Measurements from ENCODE around the gene BACH1.

The BACH1 gene

DNA sequence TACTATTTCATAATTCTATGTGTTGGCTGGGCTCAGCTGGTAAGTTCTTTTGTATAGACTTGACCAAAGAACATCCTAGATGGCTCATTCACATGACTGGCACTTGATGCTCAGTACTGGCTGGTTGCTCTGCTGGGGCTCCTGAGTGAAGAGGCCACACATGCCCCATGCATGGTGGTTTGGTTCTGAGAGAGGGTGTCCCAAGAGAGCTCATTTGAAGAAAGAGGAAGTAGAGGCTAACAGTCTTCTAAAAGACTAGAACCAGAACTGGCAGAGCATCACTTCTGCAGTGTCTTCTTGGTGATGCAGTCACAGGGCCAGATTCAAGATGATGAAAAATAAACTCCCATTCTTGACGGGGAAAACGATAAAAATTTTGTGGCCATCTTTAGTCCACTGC lies 5.2 kb upstream of the BACH1 start:
- DNase-seq (ENCODE audit: low spot score), result no peak

DNA sequence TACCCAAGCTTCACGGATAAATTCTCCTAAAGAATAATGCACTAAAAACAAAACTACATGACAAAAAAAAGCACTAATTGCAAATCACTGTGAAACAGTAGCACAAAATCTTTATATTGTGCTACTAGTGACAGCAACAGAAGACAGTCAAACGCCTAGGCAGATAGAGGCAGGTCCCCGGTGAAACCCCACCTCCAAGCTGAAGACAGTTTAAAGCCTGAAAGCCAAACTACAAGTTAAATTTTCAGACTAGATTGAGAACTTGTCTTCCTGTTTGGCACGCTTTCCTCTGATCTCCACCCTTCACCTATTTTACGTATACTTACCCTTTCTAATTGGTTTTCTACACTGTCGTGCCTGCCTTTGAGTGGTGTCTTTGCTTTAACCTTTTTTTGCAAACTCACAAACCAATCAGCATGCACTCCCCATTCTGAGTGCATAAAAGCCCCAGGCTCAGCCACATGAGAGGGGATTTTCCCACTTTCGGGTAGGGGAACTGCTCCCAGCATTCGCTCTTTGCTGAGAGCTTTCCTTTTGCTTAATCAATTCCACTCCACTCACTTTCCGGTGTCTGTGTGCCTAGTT lies 3.6 kb upstream of the BACH1 start:
- DNase-seq (ENCODE audit: low spot score), result no peak

DNA sequence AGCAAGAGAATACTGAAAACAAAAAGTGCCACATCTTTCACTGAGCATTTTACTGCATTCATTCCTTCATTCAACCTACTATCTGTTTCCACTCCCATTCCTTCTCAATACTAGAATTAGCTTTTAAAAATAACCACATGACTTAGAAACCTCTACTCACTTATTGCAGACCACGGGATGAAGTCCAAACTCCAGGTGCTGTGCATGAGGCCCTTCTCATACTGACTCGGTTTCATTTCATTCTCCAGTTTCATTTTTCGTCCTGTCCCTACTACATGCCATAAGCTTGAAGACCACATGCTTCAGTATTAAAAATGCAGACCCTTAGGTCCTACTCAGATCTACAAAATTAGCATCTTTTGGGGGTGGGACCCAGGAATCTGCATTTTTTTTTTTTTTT lies 2.3 kb upstream of the BACH1 start:
- DNase-seq (ENCODE audit: low spot score), result no peak

DNA sequence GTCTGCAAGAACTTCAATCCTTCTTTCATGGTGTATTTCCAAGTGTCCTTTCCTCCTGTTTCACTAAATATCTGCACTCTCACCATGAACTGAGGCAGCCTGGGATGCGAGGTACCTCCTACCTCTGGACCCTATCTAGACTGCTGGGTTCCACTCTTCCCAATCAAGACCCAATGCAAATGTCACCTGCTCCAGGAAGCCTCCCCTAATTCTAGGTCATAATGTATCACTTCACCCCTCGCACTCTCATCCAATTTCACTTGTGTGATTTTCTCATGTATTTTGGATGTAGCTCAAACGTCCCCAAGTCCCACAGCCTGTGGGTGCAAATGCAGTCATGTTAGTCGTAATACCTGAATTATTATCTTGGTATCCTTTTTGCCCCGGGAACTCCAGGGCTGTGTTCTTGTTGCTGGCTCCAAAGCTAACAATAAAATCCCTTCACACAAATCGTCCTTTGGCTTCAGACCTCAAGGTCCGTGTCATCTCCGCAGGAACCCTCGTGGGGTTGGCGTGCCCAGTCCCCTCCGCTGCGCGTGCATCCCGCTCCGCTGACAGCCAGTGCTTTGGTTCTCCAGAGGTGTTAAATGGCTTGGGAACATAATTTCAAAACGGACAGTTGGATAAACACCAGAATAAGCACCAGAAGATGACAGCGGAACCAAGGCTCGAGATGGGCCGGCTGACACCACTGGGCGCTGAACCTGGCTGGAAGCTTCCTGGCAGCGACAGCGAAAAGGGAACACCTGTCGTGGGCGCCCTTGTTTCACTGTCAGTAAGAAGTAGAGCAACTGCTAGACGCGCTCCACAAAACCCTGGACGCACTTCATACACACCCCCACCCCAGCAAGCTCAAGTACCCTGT lies 1.0 kb upstream of the BACH1 start:
- no peak for DNase-seq (ENCODE audit: low spot score)

DNA sequence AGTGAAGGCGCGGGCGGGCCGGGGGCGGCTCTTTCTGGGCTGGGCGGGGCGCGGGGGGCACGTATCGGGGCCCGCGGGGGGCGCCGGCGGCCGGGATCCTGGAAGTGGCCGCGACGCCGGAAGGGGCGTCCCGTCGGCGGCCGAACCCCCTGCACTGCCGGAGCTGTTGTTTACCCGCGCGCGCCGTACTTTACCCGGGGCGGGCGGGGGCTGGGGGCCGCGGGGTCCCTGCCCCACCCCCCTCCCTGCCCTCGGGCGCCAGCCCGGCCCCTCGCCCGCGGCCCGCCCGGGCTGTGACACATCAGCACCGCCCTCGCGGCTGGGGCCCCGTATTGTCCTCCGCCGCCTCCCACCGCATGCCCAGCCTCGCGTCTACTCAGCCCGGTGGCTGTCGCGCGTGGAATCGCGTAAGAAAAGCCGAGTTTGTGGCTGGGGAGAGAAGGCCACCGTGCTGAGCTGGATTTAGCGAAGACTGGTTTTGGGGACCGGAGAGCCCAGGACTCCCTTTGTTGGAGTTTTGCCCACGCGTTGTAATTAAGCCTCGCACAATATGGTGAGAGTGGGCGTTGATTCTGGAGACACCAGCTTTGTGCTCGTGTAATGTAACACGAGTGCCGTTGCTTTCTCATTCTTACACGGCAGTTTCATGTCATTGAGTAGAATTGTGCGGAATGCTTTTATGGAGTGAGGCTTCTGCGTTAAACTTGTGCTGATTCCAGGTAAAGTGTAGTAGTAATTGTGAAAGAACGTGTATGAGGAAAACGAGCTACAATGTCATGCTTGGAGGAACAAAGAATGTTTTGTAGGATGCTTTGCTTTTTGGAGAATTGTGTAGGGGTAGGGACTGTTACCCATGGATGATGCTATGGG lies 559 bp downstream of the BACH1 start:
- DNase-seq (ENCODE audit: low spot score), result peak; percentile 44

DNA sequence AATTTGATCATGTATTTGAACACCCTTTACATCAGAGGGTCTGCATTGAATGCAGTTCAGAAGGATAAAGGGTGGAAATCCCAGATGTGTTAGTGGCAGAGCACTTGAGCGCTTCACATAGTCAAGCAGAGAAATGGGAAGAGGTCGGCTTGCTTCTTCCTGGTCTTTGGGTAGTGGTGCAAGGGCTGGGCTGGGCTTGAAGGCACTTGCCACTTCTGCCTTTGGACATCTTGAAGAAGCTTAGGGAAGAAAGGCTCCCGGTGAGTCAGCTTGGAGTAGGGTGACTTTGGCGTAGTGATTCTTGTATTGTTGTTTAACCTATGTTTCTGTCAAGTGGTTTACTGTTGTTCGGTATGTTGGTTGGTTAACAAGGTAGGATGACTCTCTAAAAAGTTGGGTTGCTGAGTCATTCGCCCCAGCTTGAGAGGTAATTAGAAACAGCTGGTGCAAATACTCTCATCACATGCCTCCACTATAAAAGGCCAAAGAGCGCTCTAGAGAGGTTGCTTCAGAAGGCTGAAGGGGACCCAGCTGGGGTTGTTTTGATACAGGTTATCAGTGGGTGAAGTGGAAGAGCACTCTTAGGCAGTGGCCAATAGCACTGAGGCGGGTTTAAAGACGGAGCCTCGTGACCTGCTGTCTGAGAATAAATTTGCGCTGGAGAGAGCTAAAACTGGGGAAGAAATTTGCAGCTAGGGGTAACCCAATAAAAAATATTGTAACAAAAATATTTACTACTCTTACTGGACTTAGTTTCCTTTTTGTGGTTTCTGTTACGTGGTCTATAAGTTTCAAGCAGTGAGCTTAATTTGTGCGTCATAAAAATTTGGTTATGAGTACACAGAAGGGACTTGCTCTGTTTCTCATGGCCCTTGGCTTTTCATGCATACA lies 1.4 kb downstream of the BACH1 start:
- DNase-seq (ENCODE audit: low spot score), result peak; percentile 80

DNA sequence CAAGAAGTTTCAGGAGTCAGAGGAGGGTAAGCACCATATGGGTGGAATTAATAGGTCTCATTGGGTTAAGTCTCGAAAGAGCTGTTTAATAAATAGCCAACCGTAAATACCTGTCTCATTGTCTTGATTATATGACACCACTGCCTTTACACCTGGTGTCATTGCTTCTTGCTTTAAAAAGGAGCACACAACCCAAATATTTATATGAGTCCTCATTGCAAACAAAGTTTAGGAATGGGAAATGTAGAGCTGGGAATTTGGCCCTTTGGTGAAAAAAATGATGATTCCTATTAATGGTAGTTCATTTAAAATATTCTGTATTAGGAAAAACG lies 2.1 kb downstream of the BACH1 start:
- no peak for DNase-seq (ENCODE audit: low spot score)

DNA sequence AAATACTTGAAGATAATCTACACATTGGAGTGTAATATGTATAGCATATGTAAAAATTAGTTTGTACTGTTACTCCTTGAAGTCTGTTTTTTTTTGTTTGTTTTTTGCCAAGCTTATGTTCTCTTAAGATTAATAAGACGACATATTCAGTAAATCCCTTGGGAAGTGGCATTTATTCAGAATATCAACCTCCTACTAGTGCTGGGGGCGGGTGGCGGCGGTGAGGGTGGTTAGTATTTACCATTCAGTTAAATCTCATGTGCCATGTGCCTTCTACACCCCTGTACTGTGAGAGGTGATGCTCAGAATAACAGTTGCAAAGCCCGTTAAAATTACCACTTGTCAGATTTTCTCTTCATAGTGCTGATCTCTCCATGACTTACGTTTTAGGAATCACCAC lies 3.0 kb downstream of the BACH1 start:
- no peak for DNase-seq (ENCODE audit: low spot score)

DNA sequence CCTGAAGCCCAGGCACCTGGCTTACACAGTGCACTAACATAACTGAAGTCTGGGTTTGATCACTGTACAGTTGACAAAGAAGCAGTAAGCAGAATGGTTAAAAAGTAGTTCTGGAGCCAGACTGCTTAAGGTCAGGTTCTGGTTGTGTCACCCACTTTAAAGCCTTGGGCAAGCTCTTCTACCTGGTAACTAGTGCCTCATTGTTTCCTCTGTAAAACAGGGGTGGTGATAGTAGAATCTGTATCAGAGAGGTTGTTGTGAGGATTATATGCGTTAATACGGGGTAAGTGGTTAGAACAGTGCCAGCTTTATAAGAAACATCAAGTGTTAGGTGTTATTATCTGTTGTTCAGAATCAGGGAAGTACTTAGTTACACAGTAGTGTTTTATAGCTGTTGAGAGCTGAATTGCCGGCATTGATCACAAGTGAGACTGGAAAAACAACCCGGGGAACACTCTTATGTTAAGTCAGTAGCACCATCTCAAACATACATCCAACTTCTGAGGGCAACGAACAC lies 3.7 kb downstream of the BACH1 start:
- no peak for DNase-seq (ENCODE audit: low spot score)

DNA sequence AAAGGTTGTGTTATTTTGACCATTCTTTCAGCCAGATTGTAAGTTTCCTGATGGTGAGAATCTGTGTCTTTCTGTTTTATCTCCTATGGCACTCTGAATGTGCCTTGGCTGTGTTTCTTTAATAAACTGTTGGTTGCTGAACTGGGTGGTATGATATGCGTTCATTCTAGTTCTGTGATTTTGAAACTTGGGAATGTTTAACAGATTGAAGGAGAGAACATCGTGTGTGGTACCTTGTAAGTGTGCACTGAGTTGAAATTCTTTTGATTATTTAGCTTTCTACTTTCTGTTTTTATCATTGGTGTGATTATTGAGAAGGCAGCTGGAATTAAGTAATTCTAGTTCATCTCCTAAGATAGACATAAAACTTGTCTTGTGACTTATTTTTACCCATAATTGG lies 4.6 kb downstream of the BACH1 start:
- no peak for DNase-seq (ENCODE audit: low spot score)

DNA sequence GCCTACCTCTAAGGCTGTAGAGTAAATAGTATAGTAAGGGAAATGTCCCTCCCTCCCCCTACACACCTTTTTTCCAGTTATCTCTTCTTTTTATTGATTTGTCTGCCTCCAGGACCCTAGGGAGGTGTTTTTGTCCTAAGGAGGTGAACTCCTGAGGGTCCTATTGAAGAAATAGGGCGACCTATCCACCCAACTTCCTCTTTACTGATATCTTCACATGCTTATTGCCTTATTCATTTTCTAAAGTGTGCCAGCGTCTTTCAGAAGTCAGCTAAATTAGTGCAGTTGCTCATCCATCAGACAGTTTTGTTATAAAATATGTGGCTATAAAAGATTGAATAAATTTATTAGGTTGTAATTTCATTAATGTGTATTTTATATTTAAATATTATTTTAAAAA lies 5.9 kb downstream of the BACH1 start:
- DNase-seq (ENCODE audit: low spot score), result no peak

DNA sequence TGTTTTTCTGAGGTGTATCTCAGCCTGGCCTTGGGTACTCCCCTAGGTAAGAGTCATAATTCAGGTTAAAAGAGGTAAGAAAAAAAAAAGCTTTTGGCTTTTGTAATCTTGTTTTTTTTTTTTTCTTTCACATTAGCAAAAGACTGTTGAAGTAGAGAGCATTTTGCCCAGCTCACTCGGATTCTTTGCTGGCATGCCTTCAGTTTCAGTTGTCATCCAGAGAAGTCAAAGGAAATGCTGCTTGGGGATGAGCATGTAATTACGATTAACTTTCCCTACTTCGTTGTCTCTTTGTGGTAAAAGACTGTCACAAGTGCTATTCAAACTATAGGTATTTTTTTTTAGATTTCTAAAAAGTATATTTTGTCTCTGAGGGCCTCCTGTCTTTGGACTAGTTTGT lies 6.3 kb downstream of the BACH1 start:
- no peak for DNase-seq (ENCODE audit: low spot score)

DNA sequence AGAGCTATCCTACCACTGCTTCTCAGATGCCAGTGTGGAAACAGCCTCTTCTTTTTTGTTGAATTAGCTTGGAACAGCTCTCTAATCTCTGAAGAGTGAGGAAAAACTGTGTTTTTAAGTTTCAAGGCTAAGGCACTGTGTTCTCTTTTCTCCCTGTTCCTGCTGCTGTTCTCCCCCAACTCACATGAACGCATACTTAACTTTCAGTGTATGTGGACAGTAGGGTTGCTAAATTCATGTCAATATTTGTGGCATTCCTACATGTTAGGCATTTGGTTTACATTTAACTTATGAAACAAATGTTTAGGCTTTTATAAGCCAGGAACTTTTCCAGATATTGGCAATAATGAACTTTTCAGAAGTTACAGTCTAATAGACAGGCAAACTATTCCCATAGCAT lies 6.8 kb downstream of the BACH1 start:
- no peak for DNase-seq (ENCODE audit: low spot score)

DNA sequence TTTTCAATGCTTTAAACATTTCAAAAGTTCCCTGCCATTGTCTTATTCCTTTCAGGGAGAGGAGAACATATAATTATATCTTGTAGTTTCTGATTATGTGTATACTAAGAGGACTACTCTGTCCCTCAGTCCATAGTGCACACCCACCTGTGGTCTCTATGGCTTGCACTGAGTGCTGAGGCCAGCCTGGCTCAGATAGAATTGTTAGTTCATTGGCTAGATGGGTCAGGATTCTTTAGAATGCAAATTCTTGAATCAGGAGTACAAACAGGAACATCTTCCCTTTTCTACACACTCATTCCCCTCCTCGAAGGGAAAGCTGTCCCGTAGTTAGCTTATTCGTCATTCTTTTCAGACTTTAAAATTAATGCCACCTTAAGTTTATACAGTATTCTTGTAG lies 8.2 kb downstream of the BACH1 start:
- no peak for DNase-seq (ENCODE audit: low spot score)

DNA sequence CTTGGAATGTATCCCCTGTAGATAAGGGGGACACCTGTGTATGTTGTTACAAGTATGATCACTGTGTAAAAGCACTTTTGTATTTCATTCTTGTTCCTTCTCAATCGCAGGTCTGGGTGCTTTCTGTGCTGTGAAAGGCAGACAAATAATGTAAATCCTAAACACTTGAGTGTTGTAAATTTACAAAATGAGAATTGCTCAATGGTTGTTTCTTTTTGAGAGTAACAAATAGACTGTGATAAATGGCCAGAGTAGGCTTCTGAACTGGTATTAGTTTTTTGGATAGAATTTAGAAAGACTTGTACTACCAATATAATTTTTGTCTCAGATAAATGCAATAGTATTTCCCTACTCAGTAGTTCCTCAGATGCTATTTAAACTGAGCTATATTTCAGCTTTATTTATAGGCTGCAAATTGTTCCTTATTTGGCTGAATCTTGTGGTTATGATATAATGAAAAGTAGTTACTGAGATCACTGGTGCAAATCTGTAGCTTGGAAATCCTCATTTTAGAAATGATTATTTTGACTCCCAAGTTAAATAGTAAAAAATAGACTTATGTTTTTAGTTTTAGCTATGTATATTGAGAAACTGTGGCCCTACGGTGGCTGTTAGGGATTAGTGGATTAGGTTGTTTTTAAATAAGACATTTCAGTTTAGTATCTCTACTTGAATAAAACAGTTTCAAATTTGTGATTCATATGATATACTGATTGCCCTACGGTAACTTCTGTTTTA lies 9.2 kb downstream of the BACH1 start:
- DNase-seq (ENCODE audit: low spot score), result no peak

DNA sequence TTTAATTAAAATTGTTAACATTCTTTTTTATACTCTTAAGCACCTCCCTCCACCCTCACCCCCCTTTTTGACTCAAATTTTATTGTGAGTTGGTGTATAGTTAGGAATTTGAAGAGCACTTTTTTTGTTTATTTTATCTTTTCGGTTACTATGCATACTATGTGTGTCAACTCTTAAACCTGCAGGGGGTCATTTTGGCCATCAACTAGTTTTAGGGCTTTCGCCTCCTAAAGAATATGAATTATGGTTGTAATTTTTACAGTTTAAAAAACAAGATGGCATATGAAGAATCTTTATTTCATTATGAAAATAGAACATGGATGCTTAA lies 9.7 kb downstream of the BACH1 start:
- no peak for DNase-seq (ENCODE audit: low spot score)

DNA sequence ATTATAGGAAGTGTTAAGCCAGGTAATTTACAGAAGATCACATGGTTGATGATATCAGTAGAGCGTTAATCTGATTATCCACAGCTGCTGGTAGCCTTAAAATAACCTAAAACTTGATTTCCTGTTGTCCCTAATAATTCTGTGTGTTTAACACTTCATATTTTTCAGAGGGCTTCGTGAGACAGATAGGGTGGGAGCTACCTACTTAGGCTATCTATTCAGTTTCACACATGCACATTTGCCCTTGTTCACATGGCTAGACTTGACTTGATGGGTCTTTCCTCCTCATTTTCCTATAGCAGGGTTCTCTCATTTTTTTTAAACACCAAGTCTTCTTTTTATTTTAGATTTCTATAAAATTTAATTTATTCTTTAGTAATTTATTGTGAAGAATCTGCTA lies 11.0 kb downstream of the BACH1 start:
- no peak for DNase-seq (ENCODE audit: low spot score)

DNA sequence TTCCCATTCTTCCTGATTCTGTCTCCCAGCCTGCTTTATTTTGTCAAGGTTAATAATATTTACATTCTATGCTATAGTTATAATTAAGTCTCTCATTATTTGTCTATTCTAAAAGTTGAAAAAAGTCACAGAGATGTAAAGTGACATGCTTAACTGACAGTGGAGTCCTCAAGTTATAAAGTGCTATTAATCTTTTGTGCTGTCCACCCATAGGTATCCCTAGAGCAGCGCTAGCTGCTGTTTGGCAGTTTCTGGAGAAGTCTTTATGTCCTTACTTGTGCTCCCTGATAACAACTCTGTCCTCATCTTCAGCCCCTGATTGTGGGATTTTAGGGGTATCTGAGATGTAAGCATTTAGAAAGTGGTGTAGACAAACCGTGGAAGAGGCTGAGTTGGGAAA lies 13.1 kb downstream of the BACH1 start:
- no peak for DNase-seq (ENCODE audit: low spot score)

DNA sequence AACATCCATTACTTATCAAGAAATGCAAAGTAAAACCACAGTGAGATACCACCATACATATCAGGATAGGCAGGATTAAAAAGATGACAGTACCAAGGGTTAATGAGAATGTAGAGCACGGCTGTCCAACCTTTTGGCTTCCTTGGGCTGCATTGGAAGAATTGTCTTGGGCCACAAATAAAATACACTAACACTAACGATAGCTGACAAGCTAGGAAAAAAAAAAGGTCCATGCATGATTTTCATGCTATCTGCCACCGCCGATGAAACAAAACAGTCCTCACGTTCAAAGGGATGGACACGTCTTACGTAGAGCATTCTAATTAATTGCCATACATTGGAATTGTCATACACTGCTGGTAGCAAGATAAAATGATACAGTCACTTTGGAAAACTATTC lies 14.3 kb downstream of the BACH1 start:
- DNase-seq (ENCODE audit: low spot score), result no peak

DNA sequence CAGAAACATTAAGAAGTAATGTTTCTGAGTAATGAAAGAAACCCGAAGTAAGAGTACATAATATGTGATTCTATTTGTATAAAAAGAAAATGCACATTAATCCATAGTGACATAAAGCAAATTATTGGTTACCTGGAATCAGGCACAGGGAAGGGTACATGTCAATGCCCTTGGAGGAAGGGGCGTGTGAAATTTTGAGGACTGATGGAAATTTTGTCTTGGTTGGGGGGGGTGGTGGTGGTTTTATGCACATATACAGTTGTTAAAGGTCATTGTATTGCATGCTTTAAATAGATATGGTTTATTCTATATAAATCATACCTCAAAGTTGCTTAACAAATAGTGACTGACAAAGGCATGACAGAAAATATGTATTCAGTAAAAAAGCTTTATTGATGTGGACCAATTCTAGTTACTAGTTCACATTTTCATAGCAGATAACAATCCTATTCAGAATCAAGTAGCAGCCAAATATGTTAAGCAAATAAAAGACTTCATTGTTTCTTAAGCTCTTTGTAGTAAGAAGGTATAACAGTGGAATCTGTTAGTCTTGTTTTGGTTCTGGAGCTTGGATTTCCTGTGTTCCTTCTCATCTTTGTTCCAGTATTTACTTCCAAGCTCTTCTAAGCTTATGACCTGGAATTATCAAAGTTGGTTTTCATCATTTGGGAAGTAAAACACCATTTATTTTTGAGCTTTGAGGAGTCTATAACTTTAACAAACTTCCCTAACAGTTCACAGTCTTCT lies 15.1 kb downstream of the BACH1 start:
- no peak for DNase-seq (ENCODE audit: low spot score)
